ENCODE measurements around the gene HPS1.

HPS1 gene

GRCh38 chr10:98411768-98412167 lies 35.0 kb downstream of the HPS1 start:
- DNase-seq (ENCODE audit: low spot score), result no peak

- DNase-seq (ENCODE audit: low spot score), result no peak
Measured at GRCh38 chr10:98411166-98411565, 35.6 kb downstream of the HPS1 start.

GRCh38 chr10:98410759-98411158 lies 36.0 kb downstream of the HPS1 start:
- no peak for DNase-seq (ENCODE audit: low spot score)

- DNase-seq (ENCODE audit: low spot score), result no peak
Measured at GRCh38 chr10:98410135-98410743, 36.5 kb downstream of the HPS1 start.

GRCh38 chr10:98408799-98409198 lies 37.9 kb downstream of the HPS1 start:
- no peak for DNase-seq (ENCODE audit: low spot score)

GRCh38 chr10:98407744-98408241 lies 38.9 kb downstream of the HPS1 start:
- no peak for DNase-seq (ENCODE audit: low spot score)

GRCh38 chr10:98407017-98407743 lies 39.6 kb downstream of the HPS1 start:
- DNase-seq (ENCODE audit: low spot score), result no peak

- DNase-seq (ENCODE audit: low spot score), result no peak
Measured at GRCh38 chr10:98405422-98405821, 41.3 kb downstream of the HPS1 start.

- DNase-seq (ENCODE audit: low spot score), result no peak
Measured at GRCh38 chr10:98404571-98405359, 42.0 kb downstream of the HPS1 start.

- DNase-seq (ENCODE audit: low spot score), result peak; percentile 3
Measured at GRCh38 chr10:98403812-98404504, 42.8 kb downstream of the HPS1 start.

GRCh38 chr10:98402931-98403718 lies 43.6 kb downstream of the HPS1 start:
- DNase-seq (ENCODE audit: low spot score), result no peak

GRCh38 chr10:98402478-98402877 lies 44.3 kb downstream of the HPS1 start:
- no peak for DNase-seq (ENCODE audit: low spot score)

GRCh38 chr10:98400482-98400881 lies 46.3 kb downstream of the HPS1 start:
- DNase-seq (ENCODE audit: low spot score), result no peak

- DNase-seq (ENCODE audit: low spot score), result no peak
Measured at GRCh38 chr10:98399784-98400183, 47.0 kb downstream of the HPS1 start.

GRCh38 chr10:98397089-98397600 lies 49.6 kb downstream of the HPS1 start:
- DNase-seq (ENCODE audit: low spot score), result no peak

- no peak for DNase-seq (ENCODE audit: low spot score)
Measured at GRCh38 chr10:98396096-98397063, 50.4 kb downstream of the HPS1 start.

- no peak for DNase-seq (ENCODE audit: low spot score)
Measured at GRCh38 chr10:98394851-98395440, 51.8 kb downstream of the HPS1 start.

GRCh38 chr10:98391578-98391991 lies 55.1 kb downstream of the HPS1 start:
- DNase-seq (ENCODE audit: low spot score), result peak; percentile 12

GRCh38 chr10:98391065-98391464 lies 55.7 kb downstream of the HPS1 start:
- DNase-seq (ENCODE audit: low spot score), result no peak

- no peak for DNase-seq (ENCODE audit: low spot score)
Measured at GRCh38 chr10:98390406-98390805, 56.3 kb downstream of the HPS1 start.
